ENCODE data around the gene C1QA.

DNA sequence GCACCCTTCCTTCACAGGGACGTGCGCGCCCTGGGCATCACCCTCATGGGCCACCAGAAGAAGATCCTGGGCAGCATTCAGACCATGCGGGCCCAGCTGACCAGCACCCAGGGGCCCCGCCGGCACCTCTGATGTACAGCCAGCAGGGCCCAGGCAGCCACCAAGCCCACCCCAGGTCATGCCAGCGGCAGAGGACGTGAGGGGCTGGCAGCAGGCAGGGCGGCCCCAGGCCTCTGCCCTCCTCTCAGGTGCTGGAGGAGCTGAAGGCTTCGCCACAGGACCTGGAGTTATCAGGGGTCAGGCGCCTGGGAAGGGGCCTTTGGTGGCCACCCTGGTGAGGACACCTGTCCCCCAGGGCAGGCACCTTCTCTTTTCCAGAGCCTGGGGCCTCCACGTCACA, 34.8 kb upstream of the C1QA start:
- TF ChIP-seq CTCF (IDR thresholded peaks at IDR 0.05) (no peak), POLR2A (IDR thresholded peaks at IDR 0.05) (no peak)
